H9 (cell line): ENCODE results near the gene CD4. TPM values are rescaled to one million over a fixed set of nuclear protein-coding genes. Genes with fewer than 3 reads are reported as not detected.
A peak's percentile ranks its signal among the peaks of the same experiment; 100 is the strongest.

Experiments used
- DNase-seq: peaks from one replicate; pipeline ENCODE4 v3.0.0-alpha.2; 2017
- H2AFZ ChIP-seq: one replicate; pipeline ENCODE4 v1.6.1; 2013; ENCODE audit warnings: mild to moderate bottlenecking, low read length, control low read depth, moderate library complexity
- H2AK5ac ChIP-seq: 2 replicates; pipeline ENCODE4 v1.6.1; 2013; ENCODE audit warnings: low read length, control low read depth, mixed read lengths; ENCODE audit not compliant: insufficient read length
- H2BK120ac ChIP-seq: one replicate; pipeline ENCODE4 v1.6.1; 2013; ENCODE audit warnings: low read depth, mild to moderate bottlenecking, low read length, control low read depth, inconsistent platforms; ENCODE audit not compliant: poor library complexity, severe bottlenecking
- H2BK12ac ChIP-seq: 2 replicates; pipeline ENCODE4 v1.6.1; 2013; ENCODE audit warnings: low read length, control low read depth, mixed read lengths, low read depth; ENCODE audit not compliant: insufficient read length
- H2BK15ac ChIP-seq: 2 replicates; pipeline ENCODE4 v1.6.1; 2013; ENCODE audit warnings: low read depth, low read length, control low read depth
- H2BK20ac ChIP-seq: one replicate; pipeline ENCODE4 v1.6.1; 2013; ENCODE audit warnings: low read depth, mild to moderate bottlenecking, low read length, control low read depth, inconsistent platforms; ENCODE audit not compliant: poor library complexity, severe bottlenecking
- H2BK5ac ChIP-seq: 2 replicates; pipeline ENCODE4 v1.6.1; 2013; ENCODE audit warnings: low read length, control low read depth, mixed read lengths; ENCODE audit not compliant: insufficient read length
- H3K14ac ChIP-seq: 2 replicates; pipeline ENCODE4 v1.6.1; 2013; ENCODE audit warnings: low read length, control low read depth; ENCODE audit not compliant: insufficient read depth
- H3K18ac ChIP-seq: 2 replicates; pipeline ENCODE4 v1.6.1; 2013; ENCODE audit warnings: low read depth, mild to moderate bottlenecking, mixed read lengths, low read length, control low read depth; ENCODE audit not compliant: insufficient read length
- H3K23ac ChIP-seq: 2 replicates; pipeline ENCODE4 v1.6.1; 2013; ENCODE audit warnings: low read length, control low read depth, mixed read lengths, low read depth; ENCODE audit not compliant: insufficient read length
- H3K23me2 ChIP-seq: 2 replicates; pipeline ENCODE4 v1.6.1; 2013; ENCODE audit warnings: low read depth, mild to moderate bottlenecking, mixed read lengths, low read length, control low read depth; ENCODE audit not compliant: insufficient read length, poor library complexity, severe bottlenecking
- H3K27ac ChIP-seq: 2 replicates; pipeline ENCODE4 v1.5.1; 2013; ENCODE audit warnings: low read length, control low read depth, mixed read lengths, low read depth; ENCODE audit not compliant: insufficient read length
- H3K27me3 ChIP-seq: 2 replicates; pipeline ENCODE4 v1.6.1; 2013; ENCODE audit warnings: low read length, control low read depth, inconsistent platforms; ENCODE audit not compliant: insufficient read depth
- H3K4ac ChIP-seq: 2 replicates; pipeline ENCODE4 v1.6.1; 2013; ENCODE audit warnings: low read depth, mild to moderate bottlenecking, control low read depth, inconsistent platforms, low read length, moderate library complexity
- H3K4me1 ChIP-seq: 2 replicates; pipeline ENCODE4 v1.6.1; 2013; ENCODE audit warnings: low read length, control low read depth, inconsistent platforms; ENCODE audit not compliant: insufficient read depth
- H3K4me2 ChIP-seq: 2 replicates; pipeline ENCODE4 v1.6.1; 2013; ENCODE audit warnings: low read length, control low read depth, mixed read lengths; ENCODE audit not compliant: insufficient read length, insufficient read depth
- H3K56ac ChIP-seq: 2 replicates; pipeline ENCODE4 v1.6.1; 2013; ENCODE audit warnings: low read depth, mild to moderate bottlenecking, mixed read lengths, low read length, control low read depth; ENCODE audit not compliant: insufficient read length
- H3K79me1 ChIP-seq: 2 replicates; pipeline ENCODE4 v1.6.1; 2013; ENCODE audit warnings: low read depth, mild to moderate bottlenecking, moderate library complexity, low read length, control low read depth, inconsistent platforms; ENCODE audit not compliant: insufficient read depth, poor library complexity, severe bottlenecking
- H3K79me2 ChIP-seq: 2 replicates; pipeline ENCODE4 v1.6.1; 2013; ENCODE audit warnings: low read length, control low read depth, inconsistent platforms; ENCODE audit not compliant: insufficient read depth
- H3K9ac ChIP-seq: 2 replicates; pipeline ENCODE4 v1.6.1; 2013; ENCODE audit warnings: low read length, control low read depth, mixed read lengths; ENCODE audit not compliant: insufficient read length; ENCODE audit errors: extremely low read depth
- H3K9me3 ChIP-seq: one replicate; pipeline ENCODE4 v1.6.1; 2013; ENCODE audit warnings: low read depth, low read length, inconsistent platforms; ENCODE audit not compliant: control insufficient read depth
- H3T11ph ChIP-seq: one replicate; pipeline ENCODE4 v1.6.1; 2013; ENCODE audit warnings: mild to moderate bottlenecking, low read length, control low read depth, inconsistent platforms
- H4K20me1 ChIP-seq: one replicate; pipeline ENCODE4 v1.6.1; 2013; ENCODE audit not compliant: control insufficient read depth, insufficient read length, insufficient read depth
- H4K5ac ChIP-seq: 2 replicates; pipeline ENCODE4 v1.6.1; 2013; ENCODE audit warnings: low read depth, mild to moderate bottlenecking, mixed read lengths, low read length, control low read depth; ENCODE audit not compliant: insufficient read length
- H4K8ac ChIP-seq: replicated peaks from 2 replicates; pipeline ENCODE4 v1.6.1; 2013; ENCODE audit warnings: low read length, control low read depth, mixed read lengths, low read depth; ENCODE audit not compliant: insufficient read length
- H4K91ac ChIP-seq: 2 replicates; pipeline ENCODE4 v1.6.1; 2013; ENCODE audit warnings: low read depth, mild to moderate bottlenecking, moderate library complexity, mixed read lengths, low read length, control low read depth; ENCODE audit not compliant: insufficient read length
- H3K27ac Mint-ChIP-seq, 3 experiments: 2 replicates in 2 of 3; 3 replicates in 1 of 3; pipeline ENCODE4 v1.8.0; 2020 to 2021; ENCODE audit warnings: mixed read lengths in 3 of 3, mild to moderate bottlenecking in 1 of 3, moderate library complexity in 1 of 3
- H3K27me3 Mint-ChIP-seq: 2 replicates; pipeline ENCODE4 v1.8.0; 2021; ENCODE audit warnings: low read depth, mild to moderate bottlenecking, moderate library complexity, mixed read lengths
- H3K36me3 Mint-ChIP-seq, 3 experiments: 2 replicates in 2 of 3; 3 replicates in 1 of 3; pipeline ENCODE4 v1.8.0; 2020 to 2021; ENCODE audit warnings: low read depth in 3 of 3, mixed read lengths in 3 of 3; ENCODE audit not compliant: insufficient read depth in 1 of 3
- H3K4me1 Mint-ChIP-seq, 2 experiments: 2 replicates each; pipeline ENCODE4 v1.8.0; 2020; ENCODE audit warnings: mixed read lengths in 2 of 2
- H3K4me3 Mint-ChIP-seq, 2 experiments: 2 replicates in 1 of 2; 3 replicates in 1 of 2; pipeline ENCODE4 v1.8.0; 2020 to 2021; ENCODE audit warnings: mild to moderate bottlenecking in 2 of 2, mixed read lengths in 2 of 2, moderate library complexity in 1 of 2
- H3K9me3 Mint-ChIP-seq, 2 experiments: 2 replicates in 1 of 2; 3 replicates in 1 of 2; pipeline ENCODE4 v1.8.0; 2020; ENCODE audit warnings: mild to moderate bottlenecking in 2 of 2, mixed read lengths in 2 of 2, moderate library complexity in 1 of 2
- CTCF ChIP-seq: fragments of 200-600 bp; sonication (generic); conservative IDR thresholded peaks from 3 replicates; pipeline ENCODE4 v1.8.0; 2021; ENCODE audit warnings: antibody characterized with exemption, mild to moderate bottlenecking
- WGBS: extraction: QIAGEN DNeasy Blood & Tissue Kit; methylation state at CpG from one replicate; pipeline ENCODE4 v1.1.7; 2013; ENCODE audit warnings: missing lambda C conversion rate, low lambda C conversion rate, mixed read lengths; ENCODE audit not compliant: insufficient read length; ENCODE audit errors: extremely low coverage; 5-methylcytosine and 5-hydroxymethylcytosine counted together
- total RNA-seq: library from RNA; stranded (reverse); gene quantifications from 2 replicates; pipeline ENCODE4 v1.2.1, GENCODE V29; 2021

Gene CD4
- total RNA-seq, 1 experiment from 2014 or later, result 1.1 TPM

- no peak within 1 kb of the TSS for H3K56ac ChIP-seq
- H3K27me3 Mint-ChIP-seq, result no peaks in the 10 kb centered on the region
- no peak within 1 kb of the TSS; the same call in 1 of the 2 replicates for H3K4ac ChIP-seq
- peaks cover 6% of the 10 kb centered on the region; the same call in 1 of the 2 replicates for H3K4me1 ChIP-seq
- no peak within 1 kb of the TSS for H4K5ac ChIP-seq
- H3K4me1 Mint-ChIP-seq, result peaks cover 22 to 31% of the 10 kb centered on the region in 2 experiments
- H3K18ac ChIP-seq, result peak within 1 kb of the TSS; percentile 92
- peak within 1 kb of the TSS; percentile 91 for H3K9ac ChIP-seq
- H2BK120ac ChIP-seq, result no peak within 1 kb of the TSS
- H3T11ph ChIP-seq, result no peak within 1 kb of the TSS
- TF ChIP-seq CTCF, result peak; percentile 99; the same call in 1 of the 3 replicates
- no peak within 1 kb of the TSS for H4K91ac ChIP-seq
- no peak within 1 kb of the TSS for H2AFZ ChIP-seq
- WGBS, result no CpG with 5 or more reads among the region's 62 CpGs
- no peak within 1 kb of the TSS for H2BK12ac ChIP-seq
- H3K4me3 Mint-ChIP-seq, result peak within 1 kb of the TSS; percentile 91 to 98
- H3K36me3 Mint-ChIP-seq, result peaks cover 31 to 42% (median 41%) of the 10 kb centered on the region in 3 experiments; a peak in 6 of 7 replicates
- no peak within 1 kb of the TSS for H4K8ac ChIP-seq
- peak within 1 kb of the TSS; percentile 94 for H3K4me2 ChIP-seq
- H3K23ac ChIP-seq, result no peak within 1 kb of the TSS
- peak within 1 kb of the TSS; percentile 3 for H3K27ac ChIP-seq
- no peak within 1 kb of the TSS for H2BK20ac ChIP-seq
- H2BK5ac ChIP-seq, result no peak within 1 kb of the TSS
- no peaks in the 10 kb centered on the region for H4K20me1 ChIP-seq
- H3K79me1 ChIP-seq, result peaks cover 8% of the 10 kb centered on the region
- peak within 1 kb of the TSS; percentile 90 for H3K14ac ChIP-seq
- H3K23me2 ChIP-seq, result peaks cover 3% of the 10 kb centered on the region
- H2AK5ac ChIP-seq, result no peak within 1 kb of the TSS
- DNase-seq, result peak; percentile 99
- no peak within 1 kb of the TSS for H2BK15ac ChIP-seq
- H3K9me3 ChIP-seq, result no peaks in the 10 kb centered on the region
- H3K9me3 Mint-ChIP-seq, result no peaks in the 10 kb centered on the region
- peaks cover 4% of the 10 kb centered on the region for H3K79me2 ChIP-seq
- H3K27ac Mint-ChIP-seq, result peak within 1 kb of the TSS; percentile 99
- H3K27me3 ChIP-seq, result no peaks in the 10 kb centered on the region
Observed at GRCh38 chr12:6752921-6753771, 36.2 kb upstream of the CD4 start, which contains the start of gene MLF2. Gene MLF2 (minus strand): TSS chr12:6753141. CDS start chr12:6752334, 807 bp downstream.
